Measurements from ENCODE around the gene CCHCR1.

CCHCR1 gene

GRCh38 chr6:31110825-31111582 is 46.6 kb downstream of the CCHCR1 start:
- no peak overlapping the region for H3K27ac ChIP-seq
- TF ChIP-seq, protein P1, sequence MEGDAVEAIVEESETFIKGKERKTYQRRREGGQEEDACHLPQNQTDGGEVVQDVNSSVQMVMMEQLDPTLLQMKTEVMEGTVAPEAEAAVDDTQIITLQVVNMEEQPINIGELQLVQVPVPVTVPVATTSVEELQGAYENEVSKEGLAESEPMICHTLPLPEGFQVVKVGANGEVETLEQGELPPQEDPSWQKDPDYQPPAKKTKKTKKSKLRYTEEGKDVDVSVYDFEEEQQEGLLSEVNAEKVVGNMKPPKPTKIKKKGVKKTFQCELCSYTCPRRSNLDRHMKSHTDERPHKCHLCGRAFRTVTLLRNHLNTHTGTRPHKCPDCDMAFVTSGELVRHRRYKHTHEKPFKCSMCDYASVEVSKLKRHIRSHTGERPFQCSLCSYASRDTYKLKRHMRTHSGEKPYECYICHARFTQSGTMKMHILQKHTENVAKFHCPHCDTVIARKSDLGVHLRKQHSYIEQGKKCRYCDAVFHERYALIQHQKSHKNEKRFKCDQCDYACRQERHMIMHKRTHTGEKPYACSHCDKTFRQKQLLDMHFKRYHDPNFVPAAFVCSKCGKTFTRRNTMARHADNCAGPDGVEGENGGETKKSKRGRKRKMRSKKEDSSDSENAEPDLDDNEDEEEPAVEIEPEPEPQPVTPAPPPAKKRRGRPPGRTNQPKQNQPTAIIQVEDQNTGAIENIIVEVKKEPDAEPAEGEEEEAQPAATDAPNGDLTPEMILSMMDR (conservative IDR thresholded peaks at IDR 0.05; ENCODE audit: low read depth), result no peak
- ChIA-PET CTCF (interaction anchor here (0.6 kb wide), 1 partner anchor 385 kb away, joined by 6 read pairs; no protein-coding TSS in a partner anchor), POLR2A (ENCODE audit: low non-redundant PET) (no interaction called here)
- DNase-seq (ENCODE audit: low spot score), result no peak

DNA sequence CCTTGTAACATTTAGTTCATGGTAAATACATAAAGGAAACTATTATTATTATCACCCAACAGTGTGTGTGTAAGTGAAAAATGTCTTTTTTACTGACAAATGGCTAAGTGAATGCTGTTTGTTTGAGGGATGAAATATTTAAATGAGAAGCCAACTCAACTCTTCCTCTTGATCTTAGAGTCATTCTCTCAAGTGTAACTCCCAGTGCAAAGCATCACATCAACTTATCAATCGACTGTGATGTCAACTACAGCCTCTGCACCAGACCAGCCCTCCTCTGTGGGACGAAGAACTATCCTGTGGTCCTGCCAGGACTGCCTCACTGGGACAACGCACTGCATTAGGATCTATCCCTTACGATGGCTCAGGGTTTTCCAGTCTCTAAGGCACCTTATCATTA is 50.5 kb downstream of the CCHCR1 start:
- POLR2A ChIA-PET (ENCODE audit: low non-redundant PET), result no interaction called here
- no peak overlapping the region for H3K27ac ChIP-seq
- TF ChIP-seq, protein P1 (conservative IDR thresholded peaks at IDR 0.05; ENCODE audit: low read depth), result no peak
- no peak for DNase-seq (ENCODE audit: low spot score)
- CTCF ChIA-PET, result no interaction called here

DNA sequence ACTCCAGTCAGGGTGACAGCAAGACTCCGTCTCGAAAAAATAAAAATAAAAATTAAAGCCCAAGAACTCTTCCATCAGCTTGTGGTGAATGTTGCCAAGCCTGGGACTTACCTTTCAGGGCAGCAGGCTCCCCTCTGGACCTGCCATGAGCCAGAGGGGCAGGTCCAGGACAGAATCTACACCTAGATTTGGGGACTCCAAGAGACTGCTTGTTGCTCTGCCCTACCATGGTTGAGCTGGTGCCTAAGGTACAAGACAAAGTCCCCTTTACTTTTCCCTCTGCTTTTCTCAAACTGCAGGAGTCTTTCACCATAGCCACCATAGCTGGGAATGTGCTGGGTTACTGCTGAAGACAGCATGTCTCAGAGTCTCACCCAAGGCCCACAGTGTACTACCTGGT is 54.5 kb downstream of the CCHCR1 start:
- TF ChIP-seq, protein P1 (conservative IDR thresholded peaks at IDR 0.05; ENCODE audit: low read depth), result no peak
- no peak for DNase-seq (ENCODE audit: low spot score)
- CTCF ChIA-PET, result interaction anchor here (0.6 to 1.7 kb wide), 3 partner anchors 12 to 67 kb away, joined by 3 to 4 read pairs (median 3); no protein-coding TSS in a partner anchor
- POLR2A ChIA-PET (ENCODE audit: low non-redundant PET), result no interaction called here
- H3K27ac ChIP-seq, result peak overlapping the region; percentile 16; the same call in 1 of the 2 replicates

GRCh38 chr6:31098449-31098938 is 59.1 kb downstream of the CCHCR1 start:
- H3K27ac ChIP-seq, result no peak overlapping the region
- TF ChIP-seq, protein P1 (conservative IDR thresholded peaks at IDR 0.05; ENCODE audit: low read depth), result no peak
- no peak for DNase-seq (ENCODE audit: low spot score)
- ChIA-PET CTCF (no interaction called here), POLR2A (ENCODE audit: low non-redundant PET) (no interaction called here)

DNA sequence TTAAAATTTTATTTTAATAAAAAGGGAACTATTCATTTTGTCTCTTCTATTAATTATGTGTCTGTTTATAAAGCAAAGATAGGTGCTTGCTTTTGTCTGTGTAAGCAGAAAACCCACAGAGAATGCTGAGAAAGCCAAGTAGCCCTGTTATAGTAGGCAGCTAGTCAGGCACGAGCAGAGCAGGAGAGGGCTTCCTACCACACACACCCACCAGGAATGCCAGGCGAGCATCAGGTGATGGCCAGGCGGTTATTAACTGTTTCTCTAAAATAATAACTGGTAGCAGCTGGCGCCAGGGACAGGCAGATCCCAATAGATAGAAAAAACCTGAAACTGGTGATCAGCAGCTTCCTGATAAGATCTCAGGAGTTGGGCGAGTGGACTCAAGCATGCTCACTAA is 60.9 kb downstream of the CCHCR1 start:
- TF ChIP-seq, protein P1 (conservative IDR thresholded peaks at IDR 0.05; ENCODE audit: low read depth), result no peak
- DNase-seq (ENCODE audit: low spot score), result no peak
- POLR2A ChIA-PET (ENCODE audit: low non-redundant PET), result no interaction called here
- H3K27ac ChIP-seq, result no peak overlapping the region
- CTCF ChIA-PET, result interaction anchor here (0.7 kb wide), 1 partner anchor 375 kb away, joined by 4 read pairs; no protein-coding TSS in a partner anchor

GRCh38 chr6:31096215-31096614 is 61.4 kb downstream of the CCHCR1 start:
- no peak overlapping the region for H3K27ac ChIP-seq
- DNase-seq (ENCODE audit: low spot score), result no peak
- CTCF ChIA-PET, result interaction anchor here (0.7 to 1.0 kb wide), 2 partner anchors 182 to 374 kb away, joined by 4 read pairs; partner anchors contain the start of gene VARS2
- TF ChIP-seq, protein P1 (conservative IDR thresholded peaks at IDR 0.05; ENCODE audit: low read depth), result no peak
- POLR2A ChIA-PET (ENCODE audit: low non-redundant PET), result no interaction called here
